ENCODE measurements around the gene AJAP1. TPM values are rescaled to one million over a fixed set of nuclear protein-coding genes. Genes with fewer than 3 reads are reported as not detected.
"Not testable (repeated sequence)": the region's sequence is repeated elsewhere in the genome, so short reads cannot be mapped to it uniquely, and the experiment has no call there.

The AJAP1 gene
- total and polyA plus RNA-seq, 7 donors, result 0.04 to 0.95 (median 0.55) TPM; not detected in 1

GRCh38 chr1:4616831-4617465 is 37.5 kb upstream of the AJAP1 start:
- no peaks in the 10 kb centered on the region for H3K27me3 ChIP-seq
- WGBS, 2 donors, result 86 to 91% methylated on average over 18 of the region's 18 CpGs
- H3K4me1 ChIP-seq, result no peaks in the 10 kb centered on the region
- TF ChIP-seq EP300 (IDR thresholded peaks at IDR 0.05) (no peak), POLR2A (IDR thresholded peaks at IDR 0.05) (no peak), POLR2AphosphoS5 (IDR thresholded peaks at IDR 0.05) (no peak)
- TF ChIP-seq, protein P1, sequence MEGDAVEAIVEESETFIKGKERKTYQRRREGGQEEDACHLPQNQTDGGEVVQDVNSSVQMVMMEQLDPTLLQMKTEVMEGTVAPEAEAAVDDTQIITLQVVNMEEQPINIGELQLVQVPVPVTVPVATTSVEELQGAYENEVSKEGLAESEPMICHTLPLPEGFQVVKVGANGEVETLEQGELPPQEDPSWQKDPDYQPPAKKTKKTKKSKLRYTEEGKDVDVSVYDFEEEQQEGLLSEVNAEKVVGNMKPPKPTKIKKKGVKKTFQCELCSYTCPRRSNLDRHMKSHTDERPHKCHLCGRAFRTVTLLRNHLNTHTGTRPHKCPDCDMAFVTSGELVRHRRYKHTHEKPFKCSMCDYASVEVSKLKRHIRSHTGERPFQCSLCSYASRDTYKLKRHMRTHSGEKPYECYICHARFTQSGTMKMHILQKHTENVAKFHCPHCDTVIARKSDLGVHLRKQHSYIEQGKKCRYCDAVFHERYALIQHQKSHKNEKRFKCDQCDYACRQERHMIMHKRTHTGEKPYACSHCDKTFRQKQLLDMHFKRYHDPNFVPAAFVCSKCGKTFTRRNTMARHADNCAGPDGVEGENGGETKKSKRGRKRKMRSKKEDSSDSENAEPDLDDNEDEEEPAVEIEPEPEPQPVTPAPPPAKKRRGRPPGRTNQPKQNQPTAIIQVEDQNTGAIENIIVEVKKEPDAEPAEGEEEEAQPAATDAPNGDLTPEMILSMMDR (IDR thresholded peaks at IDR 0.05), result no peak
- peak; percentile 48 for DNase-seq
- no peaks in the 10 kb centered on the region for H3K36me3 ChIP-seq
- no peaks in the 10 kb centered on the region for H3K9me3 ChIP-seq
- intact Hi-C loops (cut with DNase I), result no loop called here
- no peak overlapping the region for H3K4me3 ChIP-seq
- H3K27ac ChIP-seq, result no peak overlapping the region

- intact Hi-C loops (cut with DNase I), result no loop called here
- H3K27me3 ChIP-seq, result no peaks in the 10 kb centered on the region
- no peak overlapping the region for H3K4me3 ChIP-seq
- DNase-seq, result no peak
- H3K4me1 ChIP-seq, result no peaks in the 10 kb centered on the region
- no peaks in the 10 kb centered on the region for H3K9me3 ChIP-seq
- H3K27ac ChIP-seq, result no peak overlapping the region
- TF ChIP-seq POLR2A (IDR thresholded peaks at IDR 0.05) (no peak), POLR2AphosphoS5 (IDR thresholded peaks at IDR 0.05) (no peak), EP300 (IDR thresholded peaks at IDR 0.05) (no peak)
- TF ChIP-seq, protein P1 (IDR thresholded peaks at IDR 0.05), result no peak
- H3K36me3 ChIP-seq, result no peaks in the 10 kb centered on the region
- WGBS, 2 donors, result 85 to 90% methylated on average over 6 of the region's 6 CpGs
These were observed 36.9 kb upstream of the AJAP1 start for GRCh38 chr1:4617506-4617905.

DNA sequence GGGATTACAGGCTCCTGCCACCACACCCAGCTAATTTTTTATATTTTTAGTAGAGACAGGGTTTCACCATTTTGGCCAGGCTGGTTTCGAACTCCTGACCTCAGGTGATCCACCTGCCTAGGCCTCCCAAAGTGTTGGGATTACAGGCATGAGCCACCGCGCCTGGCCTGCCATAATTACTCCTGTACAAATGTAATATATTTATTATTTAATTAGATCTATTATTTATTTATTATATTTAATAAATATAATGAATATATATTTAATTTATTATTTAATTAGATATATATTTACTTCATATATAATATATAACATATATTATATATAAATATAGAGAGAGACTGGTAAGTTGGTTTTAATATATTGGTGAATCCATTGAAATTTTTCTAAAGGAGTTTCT is 35.6 kb upstream of the AJAP1 start:
- H3K27ac ChIP-seq; H3K27me3 ChIP-seq; H3K4me3 ChIP-seq; intact Hi-C loops (cut with DNase I); H3K4me1 ChIP-seq; H3K9me3 ChIP-seq; H3K36me3 ChIP-seq: not testable (repeated sequence)
- peak; percentile 9 for DNase-seq
- WGBS, 2 donors, result 73 to 94% methylated on average over 3 of the region's 3 CpGs

DNA sequence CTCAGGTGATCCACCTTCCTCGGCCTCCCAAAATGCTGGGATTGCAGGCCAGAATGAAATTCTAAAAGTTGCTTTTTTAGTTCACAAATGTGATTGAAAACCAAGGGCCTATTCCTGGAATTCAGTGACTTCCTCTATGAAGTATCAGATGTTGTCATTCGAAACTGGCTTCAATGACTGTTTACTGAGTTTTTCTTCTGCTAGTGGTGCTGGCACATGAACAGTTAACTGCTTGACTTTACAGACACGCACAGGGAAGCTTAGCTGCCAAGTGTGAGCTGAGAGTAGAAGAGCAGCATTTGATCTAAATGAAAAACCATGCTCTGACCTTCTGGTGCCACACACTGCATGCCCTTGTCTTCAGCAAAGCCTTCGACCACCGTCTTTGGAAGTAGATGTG is 32.8 kb upstream of the AJAP1 start:
- TF ChIP-seq EP300 (IDR thresholded peaks at IDR 0.05) (no peak), POLR2AphosphoS5 (IDR thresholded peaks at IDR 0.05) (no peak)
- TF ChIP-seq, protein P1 (IDR thresholded peaks at IDR 0.05), result no peak
- Histone ChIP-seq H3K27ac (no peak overlapping the region), H3K9me3 (no peaks in the 10 kb centered on the region), H3K27me3 (no peaks in the 10 kb centered on the region), H3K4me3 (no peak overlapping the region), H3K36me3 (no peaks in the 10 kb centered on the region), H3K4me1 (no peaks in the 10 kb centered on the region)
- DNase-seq, result peak; percentile 11
- intact Hi-C loops (cut with DNase I), result no loop called here
- WGBS, 2 donors, result 59 to 65% methylated on average over 5 of the region's 5 CpGs

DNA sequence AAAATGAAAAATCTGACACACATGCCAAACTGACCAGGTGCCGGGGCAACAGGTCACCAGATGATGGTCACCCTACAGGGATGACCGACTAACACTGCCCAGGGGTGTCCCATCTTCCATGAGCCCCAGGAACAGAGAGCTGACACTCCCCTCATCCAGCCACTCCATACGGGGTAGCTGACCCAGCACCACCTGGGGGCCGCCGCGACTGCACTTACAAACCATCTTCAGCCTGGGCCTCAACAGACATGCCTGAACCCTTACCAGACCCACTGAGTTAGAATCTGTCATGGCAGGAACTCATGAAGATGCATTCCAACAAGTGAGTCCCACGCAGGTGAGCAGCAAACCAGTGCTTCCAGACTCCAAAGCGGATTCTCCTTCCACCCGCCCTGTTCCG is 31.6 kb upstream of the AJAP1 start:
- H3K4me1 ChIP-seq, result no peaks in the 10 kb centered on the region
- TF ChIP-seq, protein P1 (IDR thresholded peaks at IDR 0.05), result no peak
- TF ChIP-seq EP300 (IDR thresholded peaks at IDR 0.05), result no peak
- no peak for TF ChIP-seq POLR2A (IDR thresholded peaks at IDR 0.05)
- TF ChIP-seq POLR2AphosphoS5 (IDR thresholded peaks at IDR 0.05), result no peak
- H3K27me3 ChIP-seq, result no peaks in the 10 kb centered on the region
- H3K27ac ChIP-seq, result no peak overlapping the region
- DNase-seq, result peak; percentile 38
- no peaks in the 10 kb centered on the region for H3K9me3 ChIP-seq
- H3K4me3 ChIP-seq, result no peak overlapping the region
- WGBS, 2 donors, result 85 to 91% methylated on average over 10 of the region's 10 CpGs
- H3K36me3 ChIP-seq, result no peaks in the 10 kb centered on the region
- intact Hi-C loops (cut with DNase I), result no loop called here

All from sigmoid colon (tissue), 7 donors.